NCI-H2196 treated with DMSO at 0.1 percent for 48 hours (cell line): ENCODE data around the gene ZBTB32.

Experiments
- DNase-seq: peaks from one replicate; lab custom pipeline; 2025; ENCODE audit not compliant: unreplicated experiment; lab: John Stamatoyannopoulos, UW

The ZBTB32 gene

GRCh38 chr19:35736913-35737886 lies 32.8 kb downstream of the ZBTB32 start:
- no peak for DNase-seq

- DNase-seq = no peak
Observed at GRCh38 chr19:35738021-35738886, 33.9 kb downstream of the ZBTB32 start.

GRCh38 chr19:35738887-35739229 lies 34.5 kb downstream of the ZBTB32 start:
- no peak for DNase-seq

- no peak for DNase-seq
Observed at GRCh38 chr19:35739275-35740107, 35.1 kb downstream of the ZBTB32 start.

- no peak for DNase-seq
Observed at GRCh38 chr19:35740108-35740422, 35.7 kb downstream of the ZBTB32 start.

GRCh38 chr19:35740423-35741202 lies 36.3 kb downstream of the ZBTB32 start:
- peak; percentile 99 for DNase-seq

- no peak for DNase-seq
Observed at GRCh38 chr19:35741203-35741515, 36.8 kb downstream of the ZBTB32 start.

- DNase-seq = no peak
Observed at GRCh38 chr19:35742121-35742724, 37.9 kb downstream of the ZBTB32 start, which contains the start of gene IGFLR1. Gene IGFLR1 (minus strand): TSS chr19:35742452. CDS start chr19:35741180, 1,272 bp downstream.

GRCh38 chr19:35743640-35744429 lies 39.5 kb downstream of the ZBTB32 start:
- DNase-seq = no peak

GRCh38 chr19:35744430-35745327 lies 40.3 kb downstream of the ZBTB32 start:
- peak; percentile 93 for DNase-seq

GRCh38 chr19:35745328-35746086 lies 41.1 kb downstream of the ZBTB32 start, which contains the start of the genes PSENEN and U2AF1L4:
Gene PSENEN (plus strand): TSS chr19:35745651. CDS start chr19:35745931, 280 bp downstream.
Gene U2AF1L4 (minus strand): TSS chr19:35745418. CDS start chr19:35745391, 27 bp downstream.
- DNase-seq = peak; percentile 99

GRCh38 chr19:35746087-35746462 lies 41.7 kb downstream of the ZBTB32 start:
- DNase-seq = no peak

- DNase-seq = no peak
Observed at GRCh38 chr19:35746531-35746930, 42.2 kb downstream of the ZBTB32 start.

- peak; percentile 97 for DNase-seq
Observed at GRCh38 chr19:35748106-35749020, 44.0 kb downstream of the ZBTB32 start, which contains the start of gene LIN37. Gene LIN37 (plus strand): TSS chr19:35748576. CDS start chr19:35748725, 149 bp downstream.

GRCh38 chr19:35750167-35750566 lies 45.8 kb downstream of the ZBTB32 start:
- DNase-seq = no peak
